Spleen (tissue), 11 donors: ENCODE measurements around the gene LAIR1. TPM values are rescaled to one million over a fixed set of nuclear protein-coding genes. Genes with fewer than 3 reads are reported as not detected.

Experiments
- DNase-seq: peaks from one replicate; pipeline ENCODE4 v3.0.0-alpha.2; 2020
- H3K27ac ChIP-seq, 8 donors: fragments of 200-600 bp; sonication (generic) in 7 of 8; 1 replicate in 4 of 8; 2 replicates in 4 of 8; pipeline versions ENCODE4 v1.5.0 to v1.8.0; 2016 to 2021; ENCODE audit warnings: inconsistent platforms in 4 of 8, mild to moderate bottlenecking in 4 of 8, moderate library complexity in 1 of 8
- H3K27me3 ChIP-seq, 7 donors: fragments of 200-600 bp; sonication (generic) in 6 of 7; replicated peaks in 1 of 7; 1 replicate in 4 of 7; 2 replicates in 3 of 7; pipeline versions ENCODE4 v1.5.0 to v1.8.0; 2016 to 2021; ENCODE audit warnings: inconsistent platforms in 3 of 7, mild to moderate bottlenecking in 1 of 7
- H3K36me3 ChIP-seq, 6 donors: fragments of 200-600 bp; sonication (generic) in 5 of 6; 1 replicate in 4 of 6; 2 replicates in 2 of 6; pipeline versions ENCODE4 v1.5.0 to v1.8.0; 2016 to 2021; ENCODE audit warnings: inconsistent platforms in 2 of 6
- H3K4me1 ChIP-seq, 6 donors: fragments of 200-600 bp; sonication (generic) in 5 of 6; 1 replicate in 3 of 6; 2 replicates in 3 of 6; pipeline versions ENCODE4 v1.5.0 to v1.8.0; 2016 to 2021; ENCODE audit warnings: inconsistent platforms in 3 of 6
- H3K4me3 ChIP-seq, 8 donors: fragments of 200-600 bp; sonication (generic) in 7 of 8; 1 replicate in 4 of 8; 2 replicates in 4 of 8; pipeline versions ENCODE4 v1.5.0 to v1.8.0; 2016 to 2021; ENCODE audit warnings: inconsistent platforms in 4 of 8, mild to moderate bottlenecking in 4 of 8, moderate library complexity in 2 of 8
- H3K9me3 ChIP-seq, 8 donors: fragments of 200-600 bp; sonication (generic) in 7 of 8; 1 replicate in 4 of 8; 2 replicates in 4 of 8; pipeline versions ENCODE4 v1.5.0 to v1.8.0; 2016 to 2021; ENCODE audit warnings: inconsistent platforms in 4 of 8
- CTCF ChIP-seq, 11 experiments: fragments of 200-600 bp in 7 of 11; fragments of 450-650 bp in 4 of 11; sonication (generic) in 4 of 11; IDR thresholded peaks in 8 of 11; conservative IDR thresholded peaks in 3 of 11; 1 replicate in 7 of 11; 2 replicates in 4 of 11; pipeline versions ENCODE4 v1.4.0 to v1.8.0; 2016 to 2021; ENCODE audit warnings: antibody characterized with exemption in 11 of 11, inconsistent platforms in 4 of 11, mild to moderate bottlenecking in 1 of 11
- POLR2A ChIP-seq, 3 donors: fragments of 450-650 bp; IDR thresholded peaks; one replicate each; pipeline ENCODE4 v1.5.1; 2017; ENCODE audit warnings: antibody characterized with exemption in 3 of 3, mild to moderate bottlenecking in 1 of 3
- POLR2AphosphoS5 ChIP-seq, 3 donors: sonication (generic); formaldehyde crosslinking; IDR thresholded peaks; one replicate each; pipeline ENCODE4 v1.5.1; 2017; ENCODE audit warnings: antibody characterized with exemption in 3 of 3
- WGBS, 5 donors: extraction: QIAGEN DNeasy Blood & Tissue Kit in 3 of 5; methylation state at CpG; one replicate each; pipeline versions ENCODE4 v1.1.5 to v1.1.7; 2013 to 2018; 5-methylcytosine and 5-hydroxymethylcytosine counted together
- intact Hi-C: fragments of 100-400 bp; cut with DNase I; formaldehyde crosslinking; loops from one replicate; pipeline ENCODE4 v1.15.0; 2023; ENCODE audit warnings: low total_unique reads
- polyA plus RNA-seq, 3 donors: library from polyadenylated mRNA; stranded (reverse); fragments of 200-250 nt; gene quantifications; one replicate each; pipeline ENCODE4 v1.2.1, GENCODE V29; 2013
- total RNA-seq, 7 donors: library from RNA; depleted of rRNA in 3 of 7; stranded (reverse); fragments of >200 nt in 3 of 7; fragmentation: NEBNext Ultra II Directional in 4 of 7; extraction: Animal tissue kit (Norgen Biotek cat#: 25700) in 4 of 7; gene quantifications; one replicate each; pipeline versions ENCODE4 v1.1.0 to v1.2.1, GENCODE V29; 2016 to 2021
- donor health status: healthy with polysubstance abuse.
- donor health status: DM: no; HTN: no; CAD: no; lungs with moderate emphysema.
- donor health status: DM: no; HTN: no; CAD: no.
- donor health status: Bipolar disorder and iron deficiency.
- donor health status: healthy.
- donor health status: DM: no; HTN: no; CAD: no.
- donor health status: DM: yes; HTN: yes; CAD: no.

The LAIR1 gene
- total and polyA plus RNA-seq, 10 donors = 56.3 to 164 (median 109) TPM

- WGBS, 5 donors = 79 to 86% (median 83%) methylated on average over 14 of the region's 14 CpGs
- TF ChIP-seq CTCF (IDR thresholded peaks at IDR 0.05 in 8 of 11, conservative IDR thresholded peaks at IDR 0.05 in 3 of 11) (no peak), POLR2AphosphoS5 (IDR thresholded peaks at IDR 0.05) (no peak), POLR2A (IDR thresholded peaks at IDR 0.05) (no peak)
Measured at GRCh38 chr19:54319892-54320670, 44.6 kb downstream of the LAIR1 start.

GRCh38 chr19:54319049-54319448 is 45.7 kb downstream of the LAIR1 start:
- Histone ChIP-seq H3K27ac (peak overlapping the region in 7 of 8 donors; percentile 61 to 89 (median 77)), H3K27me3 (peaks cover 0 to 23% (median 0%) of the 10 kb centered on the region in 7 donors), H3K4me1 (peaks cover 0 to 48% (median 15%) of the 10 kb centered on the region in 6 donors), H3K4me3 (no peak overlapping the region), H3K36me3 (no peaks in the 10 kb centered on the region), H3K9me3 (no peaks in the 10 kb centered on the region)
- 33 to 51% (median 44%) methylated on average over 7 of the region's 7 CpGs for whole genome bisulfite sequencing, 5 donors
- no peak for DNase-seq
- TF ChIP-seq CTCF (IDR thresholded peaks at IDR 0.05 in 8 of 11, conservative IDR thresholded peaks at IDR 0.05 in 3 of 11) (no peak), POLR2AphosphoS5 (IDR thresholded peaks at IDR 0.05) (peak in 1 of 3 donors; percentile 15)
- intact Hi-C loops = no loop called here

More at GRCh38 chr19:54319892-54320670, 44.6 kb downstream of the LAIR1 start:
- H3K9me3 ChIP-seq = no peaks in the 10 kb centered on the region
- intact Hi-C loops = no loop called here
- H3K27ac ChIP-seq = peak overlapping the region in 2 of 8 donors; percentile 87 to 89
- no peak overlapping the region for H3K4me3 ChIP-seq
- no peak for DNase-seq
- peaks cover 0 to 26% (median 0%) of the 10 kb centered on the region in 7 donors for H3K27me3 ChIP-seq
- no peaks in the 10 kb centered on the region for H3K36me3 ChIP-seq
- peaks cover under 1 to 51% (median 16%) of the 10 kb centered on the region in 6 donors for H3K4me1 ChIP-seq

GRCh38 chr19:54317965-54318240 is 46.8 kb downstream of the LAIR1 start:
- H3K4me1 ChIP-seq = peaks cover 0 to 58% (median 15%) of the 10 kb centered on the region in 6 donors
- H3K9me3 ChIP-seq = no peaks in the 10 kb centered on the region
- DNase-seq = no peak
- peak overlapping the region in 7 of 8 donors; percentile 61 to 89 (median 84) for H3K27ac ChIP-seq
- no peak for TF ChIP-seq CTCF (IDR thresholded peaks at IDR 0.05 in 8 of 11, conservative IDR thresholded peaks at IDR 0.05 in 3 of 11)
- no peak for TF ChIP-seq POLR2AphosphoS5 (IDR thresholded peaks at IDR 0.05)
- TF ChIP-seq POLR2A (IDR thresholded peaks at IDR 0.05) = no peak
- 90 to 98% (median 91%) methylated on average over 9 of the region's 9 CpGs for WGBS, 5 donors
- intact Hi-C loops = no loop called here
- H3K4me3 ChIP-seq = peak overlapping the region in 1 of 8 donors; percentile 17
- no peaks in the 10 kb centered on the region for H3K36me3 ChIP-seq
- peaks cover 0 to 32% (median 2%) of the 10 kb centered on the region in 7 donors for H3K27me3 ChIP-seq
